HepG2 (cell line): Measurements from ENCODE around the gene ALDH1A1. TPM values are rescaled to one million over a fixed set of nuclear protein-coding genes. Genes with fewer than 3 reads are reported as not detected.

Experiments used
- ATAC-seq: fragments of 200-7000 bp; cut with Tn5 transposase; 3 replicates; pipeline ENCODE4 v1.9.1; 2020; ENCODE audit warnings: mild to moderate bottlenecking, moderate library complexity
- BruUV-seq: library from RNA; stranded (reverse); fragments of 400-500 nt; replicated peaks from 2 replicates; lab custom pipeline; 2021; lab: Mats Ljungman, UMichigan
- CTCF ChIA-PET: fragments of 300-600 bp; formaldehyde crosslinking; extraction: SDS; loops from one replicate; lab custom pipeline; 2021; ENCODE audit warnings: low total read pairs, inconsistent platforms, low intra/inter-chr PET ratio; lab: Yijun Ruan, JAX
- POLR2A ChIA-PET: fragments of 350-600 bp; sonication (Branson Sonifier 250); formaldehyde crosslinking; loops from one replicate; lab custom pipeline; 2020; ENCODE audit warnings: antibody characterized with exemption, inconsistent platforms; lab: Yijun Ruan, JAX
- DNase-seq: peaks from one replicate; pipeline ENCODE4 v3.0.0-alpha.2; 2015; ENCODE audit warnings: low spot score
- FAIRE-seq: peaks from 3 replicates; lab custom pipeline; 2011; peaks lifted over from hg19 to GRCh38; lab: Jason Lieb, UNC
- H2AFZ ChIP-seq: one replicate; pipeline ENCODE4 v1.6.1; 2011; ENCODE audit warnings: low read length, inconsistent platforms
- H3K27ac ChIP-seq: fragments of 300-600 bp; 3 replicates; pipeline ENCODE4 v1.8.0; 2011; ENCODE audit warnings: mixed run types, mild to moderate bottlenecking, mixed read lengths, low read length, inconsistent platforms; ENCODE audit not compliant: insufficient read depth; ENCODE audit errors: extremely low read length
- H3K27me3 ChIP-seq, 2 experiments: fragments of 200-600 bp in 1 of 2; 2 replicates in 1 of 2; 3 replicates in 1 of 2; pipeline versions ENCODE4 v1.6.0 to v1.8.0; 2011; ENCODE audit warnings: low read length in 2 of 2, mild to moderate bottlenecking in 2 of 2, moderate library complexity in 2 of 2, inconsistent platforms in 1 of 2; ENCODE audit not compliant: insufficient read depth in 2 of 2, control insufficient read depth in 1 of 2
- H3K36me3 ChIP-seq, 2 experiments: fragments of 200-600 bp in 1 of 2; replicated peaks in 1 of 2; 2 replicates in 1 of 2; 3 replicates in 1 of 2; pipeline versions ENCODE4 v1.5.1 to v1.8.0; 2011; ENCODE audit warnings: low read length in 2 of 2, inconsistent platforms in 1 of 2; ENCODE audit not compliant: insufficient read depth in 2 of 2, control insufficient read depth in 1 of 2
- H3K4me1 ChIP-seq: 2 replicates; pipeline ENCODE4 v1.5.1; 2012; ENCODE audit warnings: low read length, inconsistent platforms; ENCODE audit not compliant: insufficient read depth
- H3K4me2 ChIP-seq: 2 replicates; pipeline ENCODE4 v1.6.0; 2011; ENCODE audit warnings: low read depth, low read length, inconsistent platforms
- H3K4me3 ChIP-seq, 3 experiments: fragments of 200-600 bp in 1 of 3; sonication (generic), shearing (Covaris generic) in 1 of 3; replicated peaks in 1 of 3; 2 replicates each; pipeline ENCODE4 v1.5.1; 2011 to 2016; ENCODE audit warnings: low read length in 3 of 3, inconsistent platforms in 2 of 3, low read depth in 2 of 3, mild to moderate bottlenecking in 2 of 3, control low read depth in 1 of 3, mixed read lengths in 1 of 3; ENCODE audit not compliant: insufficient read depth in 1 of 3
- H3K79me2 ChIP-seq: one replicate; pipeline ENCODE4 v1.6.1; 2011; ENCODE audit warnings: low read length, inconsistent platforms; ENCODE audit not compliant: insufficient read depth
- H3K9ac ChIP-seq: 2 replicates; pipeline ENCODE4 v1.6.0; 2011; ENCODE audit warnings: mild to moderate bottlenecking, low read depth, low read length, inconsistent platforms; ENCODE audit not compliant: insufficient read depth
- H3K9me3 ChIP-seq: 2 replicates; pipeline ENCODE4 v1.5.1; 2012; ENCODE audit warnings: mild to moderate bottlenecking, low read length
- H4K20me1 ChIP-seq: 2 replicates; pipeline ENCODE4 v1.6.0; 2011; ENCODE audit warnings: inconsistent platforms, mild to moderate bottlenecking, low read length, moderate library complexity; ENCODE audit not compliant: insufficient read depth
- ARID5B ChIP-seq: IDR thresholded peaks from 2 replicates; pipeline ENCODE4 v1.4.0; 2020; ENCODE audit warnings: mild to moderate bottlenecking, missing genetic modification reagents
- ARNT ChIP-seq: fragments of 450-650 bp; IDR thresholded peaks from 2 replicates; pipeline ENCODE4 v1.6.1; 2017
- ATAD3A ChIP-seq: sonication (generic); formaldehyde crosslinking; IDR thresholded peaks from 2 replicates; pipeline ENCODE4 v1.4.0; 2020; ENCODE audit warnings: missing genetic modification reagents
- HNF1A ChIP-seq, 2 experiments: sonication (generic) in 1 of 2; formaldehyde crosslinking in 1 of 2; IDR thresholded peaks; 2 replicates each; pipeline versions ENCODE4 v1.4.0 to v1.6.1; 2016 to 2020; ENCODE audit warnings: borderline replicate concordance in 1 of 2, low read depth in 1 of 2, mild to moderate bottlenecking in 1 of 2, missing genetic modification reagents in 1 of 2
- KLF9 ChIP-seq: IDR thresholded peaks from 2 replicates; pipeline ENCODE4 v1.6.1; 2016; ENCODE audit warnings: low read depth
- LCORL ChIP-seq, 2 experiments: fragments of 450-650 bp in 1 of 2; sonication (generic) in 1 of 2; formaldehyde crosslinking in 1 of 2; IDR thresholded peaks; 2 replicates each; pipeline versions ENCODE4 v1.5.0 to v1.6.1; 2017 to 2020; ENCODE audit warnings: antibody characterized with exemption in 1 of 2, missing genetic modification reagents in 1 of 2
- PAWR ChIP-seq: sonication (generic); formaldehyde crosslinking; IDR thresholded peaks from 2 replicates; pipeline ENCODE4 v1.4.0; 2020; ENCODE audit warnings: missing genetic modification reagents, mild to moderate bottlenecking, borderline replicate concordance
- PRMT3 ChIP-seq: sonication (generic); formaldehyde crosslinking; IDR thresholded peaks from 2 replicates; pipeline ENCODE4 v1.8.1; 2022; ENCODE audit warnings: low read depth, mild to moderate bottlenecking, moderate library complexity, missing genetic modification reagents, borderline replicate concordance
- ZNF547 ChIP-seq: sonication (generic); formaldehyde crosslinking; IDR thresholded peaks from 2 replicates; pipeline ENCODE4 v1.5.1; 2020; ENCODE audit warnings: mild to moderate bottlenecking, missing genetic modification reagents
- ZNF709 ChIP-seq: sonication (generic); formaldehyde crosslinking; IDR thresholded peaks from 2 replicates; pipeline ENCODE4 v1.5.0; 2020; ENCODE audit warnings: mild to moderate bottlenecking, missing genetic modification reagents
- ZNF770 ChIP-seq: sonication (generic); formaldehyde crosslinking; IDR thresholded peaks from 2 replicates; pipeline ENCODE4 v1.5.0; 2020; ENCODE audit warnings: mild to moderate bottlenecking, missing genetic modification reagents
- WGBS: methylation state at CpG from one replicate; pipeline ENCODE4 v1.1.6; 2017; ENCODE audit warnings: low lambda C conversion rate; 5-methylcytosine and 5-hydroxymethylcytosine counted together
- in situ Hi-C: cut with HindIII; loops from 2 replicates; pipeline ENCODE4 v1.10.0; 2017; ENCODE audit warnings: low pct_unique_long_range_greater_than_20kb; ENCODE audit not compliant: extremely low pct_ligation_motif_present
- intact Hi-C: fragments of 100-400 bp; cut with micrococcal nuclease; formaldehyde crosslinking; loops from one replicate; pipeline ENCODE4 v1.10.0; 2022; ENCODE audit not compliant: unreplicated experiment
- polyA plus RNA-seq, 8 experiments: library from polyadenylated mRNA; depleted of rRNA in 3 of 8; stranded (reverse) in 7 of 8; unstranded in 1 of 8; fragments of >200 nt; fragmentation: Illumina TruSeq in 4 of 8; extraction: Trizol in 4 of 8; gene quantifications; 2 replicates each; pipeline versions ENCODE4 v1.2.1 to v1.2.3, GENCODE V29; 2011 to 2016; ENCODE audit warnings: low read depth in 4 of 8, missing spikeins in 1 of 8, mixed read lengths in 1 of 8; ENCODE audit not compliant: insufficient read depth in 1 of 8
- total RNA-seq, 5 experiments: library from RNA; depleted of rRNA; stranded (reverse); fragments of >200 nt; fragmentation: Illumina TruSeq; extraction: Trizol; gene quantifications; 2 replicates each; pipeline ENCODE4 v1.2.3, GENCODE V29; 2016; ENCODE audit warnings: low read depth in 1 of 5

Gene ALDH1A1
- total and polyA plus RNA-seq, 2 of the 13 experiments (the other 11 are each of a cell fraction or from before 2014, with no cell fraction given) = 88.2 to 439 TPM

GRCh38 chr9:72980600-72981265 is 27.9 kb upstream of the ALDH1A1 start (continued):
- TF ChIP-seq ARID5B (CRISPR knock-in tag) = peak; percentile 63
- no peak for TF ChIP-seq KLF9 (CRISPR knock-in tag)
- no peak for TF ChIP-seq ATAD3A (CRISPR knock-in tag)

GRCh38 chr9:72980183-72980582 is 27.3 kb upstream of the ALDH1A1 start:
- Histone ChIP-seq H3K9ac (peak overlapping the region; percentile 27), H3K4me2 (peak overlapping the region; percentile 42), H4K20me1 (no peaks in the 10 kb centered on the region), H3K79me2 (no peaks in the 10 kb centered on the region), H3K27ac (peak overlapping the region; percentile 99), H3K4me3 (peak overlapping the region in 1 of 3 experiments; percentile 4; a peak in 1 of 6 replicates), H3K27me3 (no peaks in the 10 kb centered on the region), H3K9me3 (no peaks in the 10 kb centered on the region), H2AFZ (peak overlapping the region; percentile 18), H3K36me3 (no peaks in the 10 kb centered on the region), H3K4me1 (peaks cover 75% of the 10 kb centered on the region)
- POLR2A ChIA-PET = no interaction called here
- DNase-seq (no peak), FAIRE-seq (no peak), ATAC-seq (no peak)
- in situ Hi-C loops = no loop called here
- intact Hi-C loops = no loop called here
- no TSS peak for BruUV-seq
- CTCF ChIA-PET = no interaction called here
- 62% methylated on average over 2 of the region's 2 CpGs for WGBS
- TF ChIP-seq PAWR (CRISPR knock-in tag) = no peak
- 0 out of 2 replicates have a peak, but pooled peaks have one; percentile 9 for TF ChIP-seq HNF1A (IDR thresholded peaks at IDR 0.05; ENCODE audit: low read depth)
- TF ChIP-seq HNF1A (CRISPR knock-in tag; IDR thresholded peaks at IDR 0.05; ENCODE audit: borderline replicate concordance) = no peak
- TF ChIP-seq PRMT3 (CRISPR knock-in tag) = no peak
- TF ChIP-seq ZNF770 = no peak
- no peak for TF ChIP-seq ZNF709 (CRISPR knock-in tag)
- no peak for TF ChIP-seq LCORL (IDR thresholded peaks at IDR 0.05)
- TF ChIP-seq LCORL (CRISPR knock-in tag; IDR thresholded peaks at IDR 0.05) = no peak
- TF ChIP-seq ARNT = no peak
- TF ChIP-seq ZNF547 (CRISPR knock-in tag) = no peak
